Panc1 (cell line): Measurements from ENCODE around the gene CORO1C. TPM values are rescaled to one million over a fixed set of nuclear protein-coding genes. Genes with fewer than 3 reads are reported as not detected.
"Not testable (repeated sequence)": the region's sequence is repeated elsewhere in the genome, so short reads cannot be mapped to it uniquely, and the experiment has no call there.

Source experiments
- ATAC-seq: fragments of 200-7000 bp; cut with Tn5 transposase; 2 replicates; pipeline ENCODE4 v1.9.1; 2020; ENCODE audit warnings: mild to moderate bottlenecking, moderate library complexity
- BruUV-seq: library from RNA; stranded (reverse); fragments of 400-500 nt; replicated peaks from 2 replicates; lab custom pipeline; 2021; lab: Mats Ljungman, UMichigan
- CTCF ChIA-PET: fragments of 300-600 bp; sonication (Branson Sonifier 250); formaldehyde crosslinking; loops from one replicate; lab custom pipeline; 2022; ENCODE audit warnings: antibody characterized with exemption; lab: Charles Lee
- POLR2A ChIA-PET: fragments of 300-600 bp; sonication (Branson Sonifier 250); formaldehyde crosslinking; loops from one replicate; lab custom pipeline; 2022; ENCODE audit warnings: antibody characterized with exemption; lab: Charles Lee
- DNase-seq: peaks from one replicate; pipeline ENCODE4 v3.0.0-alpha.2; 2010; ENCODE audit warnings: low read depth, low spot score
- H3K27ac ChIP-seq: 2 replicates; pipeline ENCODE4 v1.5.1; 2011; ENCODE audit warnings: mild to moderate bottlenecking, low read length, inconsistent platforms
- H3K27me3 ChIP-seq: fragments of 200-500 bp; sonication (Bioruptor generic); 2 replicates; pipeline ENCODE4 v1.6.0; 2014; ENCODE audit warnings: low read length, inconsistent platforms; ENCODE audit not compliant: control insufficient read depth, insufficient read depth
- H3K36me3 ChIP-seq: fragments of 200-500 bp; sonication (Bioruptor generic); 2 replicates; pipeline ENCODE4 v1.5.1; 2014; ENCODE audit warnings: inconsistent platforms, mild to moderate bottlenecking, low read length, moderate library complexity; ENCODE audit not compliant: control insufficient read depth, insufficient read depth
- H3K4me1 ChIP-seq: 2 replicates; pipeline ENCODE4 v1.5.1; 2011; ENCODE audit warnings: inconsistent platforms, mild to moderate bottlenecking, low read length, moderate library complexity; ENCODE audit not compliant: control insufficient read depth, insufficient read depth
- H3K4me3 ChIP-seq, 2 experiments: 2 replicates each; pipeline ENCODE4 v1.5.1; 2011 to 2012; ENCODE audit warnings: low read depth in 2 of 2, low read length in 2 of 2, mild to moderate bottlenecking in 2 of 2, inconsistent platforms in 1 of 2, moderate library complexity in 1 of 2
- H3K9me3 ChIP-seq: fragments of 200-500 bp; sonication (Bioruptor generic); 2 replicates; pipeline ENCODE4 v1.5.1; 2014; ENCODE audit warnings: low read depth, mild to moderate bottlenecking, inconsistent platforms, low read length, moderate library complexity; ENCODE audit not compliant: control insufficient read depth, insufficient read depth
- CTCF ChIP-seq: fragments of 450-650 bp; IDR thresholded peaks from 2 replicates; pipeline ENCODE4 v1.5.1; 2017; ENCODE audit warnings: mild to moderate bottlenecking
- POLR2AphosphoS5 ChIP-seq: IDR thresholded peaks from 2 replicates; pipeline ENCODE4 v1.6.1; 2012; ENCODE audit warnings: mild to moderate bottlenecking, low read depth, low read length, moderate library complexity
- REST ChIP-seq, 2 experiments: IDR thresholded peaks; 2 replicates each; pipeline ENCODE4 v1.6.1; 2011 to 2012; ENCODE audit warnings: low read depth in 2 of 2, control low read depth in 1 of 2, low read length in 1 of 2, mild to moderate bottlenecking in 1 of 2, moderate library complexity in 1 of 2; ENCODE audit not compliant: insufficient read depth in 1 of 2
- SIN3A ChIP-seq: IDR thresholded peaks from 2 replicates; pipeline ENCODE4 v1.6.1; 2012; ENCODE audit warnings: low read depth, mild to moderate bottlenecking, low read length, moderate library complexity, borderline replicate concordance; ENCODE audit not compliant: insufficient read depth
- TCF7L2 ChIP-seq: IDR thresholded peaks from 2 replicates; pipeline ENCODE4 v1.6.1; 2011; ENCODE audit warnings: mild to moderate bottlenecking, low read depth, low read length, inconsistent platforms
- in situ Hi-C: cut with HindIII; loops from 2 replicates; pipeline ENCODE4 v1.10.0; 2016; ENCODE audit warnings: low sequenced_read_pairs, low pct_unique_long_range_greater_than_20kb
- intact Hi-C: fragments of 100-400 bp; cut with micrococcal nuclease; formaldehyde crosslinking; loops from one replicate; pipeline ENCODE4 v1.10.0; 2022; ENCODE audit not compliant: unreplicated experiment
- total RNA-seq: library from RNA; stranded (reverse); gene quantifications from one replicate; pipeline ENCODE4 v1.2.1, GENCODE V29; 2021; ENCODE audit not compliant: unreplicated experiment

The CORO1C gene
- total RNA-seq, 1 experiment from 2014 or later = 165 TPM

- DNase-seq (no peak), ATAC-seq (no peak)
- ChIA-PET CTCF (no interaction called here), POLR2A (no interaction called here)
- intact Hi-C loops (no loop called here), in situ Hi-C loops (no loop called here)
- H3K36me3 ChIP-seq = no peaks in the 10 kb centered on the region
- peaks cover 25% of the 10 kb centered on the region for H3K4me1 ChIP-seq
- no peak within 1 kb of the TSS for H3K27ac ChIP-seq
- no peak for TF ChIP-seq SIN3A
- TF ChIP-seq REST (IDR thresholded peaks at IDR 0.05; ENCODE audit: insufficient read depth in 1 of 2, low read depth in 2 of 2, low read length in 1 of 2) = no peak
- TF ChIP-seq CTCF = no peak
- no peak for TF ChIP-seq TCF7L2
- no peak for TF ChIP-seq POLR2AphosphoS5
- H3K9me3 ChIP-seq = no peaks in the 10 kb centered on the region
- H3K4me3 ChIP-seq = no peak within 1 kb of the TSS
- no peaks in the 10 kb centered on the region for H3K27me3 ChIP-seq
- BruUV-seq = no TSS peak
These were observed 97.6 kb downstream of the CORO1C start, which contains the start of gene SELPLG for GRCh38 chr12:108633534-108634248. Gene SELPLG (minus strand): TSS chr12:108633894. CDS start chr12:108624307, 9,587 bp downstream.

- no peak for DNase-seq
- peaks cover 30% of the 10 kb centered on the region for H3K4me1 ChIP-seq
- no peak for ATAC-seq
- BruUV-seq = no TSS peak
- intact Hi-C loops (no loop called here), in situ Hi-C loops (no loop called here)
- CTCF ChIA-PET = no interaction called here
- POLR2A ChIA-PET = interaction anchor here (0.6 kb wide), 1 partner anchor 468 kb away, joined by 3 read pairs; no protein-coding TSS in a partner anchor
- no peak overlapping the region for H3K27ac ChIP-seq
- H3K36me3 ChIP-seq = no peaks in the 10 kb centered on the region
- H3K9me3 ChIP-seq = no peaks in the 10 kb centered on the region
- no peak overlapping the region for H3K4me3 ChIP-seq
- no peak for TF ChIP-seq SIN3A
- TF ChIP-seq REST (IDR thresholded peaks at IDR 0.05; ENCODE audit: insufficient read depth in 1 of 2, low read depth in 2 of 2, low read length in 1 of 2) = no peak
- no peak for TF ChIP-seq POLR2AphosphoS5
- TF ChIP-seq TCF7L2 = no peak
- TF ChIP-seq CTCF = no peak
- H3K27me3 ChIP-seq = no peaks in the 10 kb centered on the region
These were observed 98.2 kb downstream of the CORO1C start for GRCh38 chr12:108633081-108633533.

DNA sequence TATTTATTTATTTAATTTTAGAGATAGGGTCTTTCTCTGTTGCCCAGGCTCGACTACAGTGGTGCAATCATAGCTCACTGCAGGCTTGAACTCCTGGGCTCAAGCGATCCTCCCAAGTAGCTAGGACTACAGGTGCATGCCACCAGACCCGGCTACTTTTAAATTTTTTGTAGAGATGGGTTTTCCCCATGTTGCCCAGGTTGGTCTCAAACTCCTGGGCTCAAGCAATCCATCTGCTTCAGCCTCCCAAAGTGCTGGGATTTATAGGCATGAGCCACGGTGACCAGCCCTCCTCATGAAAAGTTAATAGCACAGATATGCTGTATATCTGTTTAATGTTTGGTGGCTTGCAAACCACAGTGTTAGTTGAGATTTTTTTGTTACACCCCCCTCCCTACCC, 100.1 kb downstream of the CORO1C start:
- POLR2A ChIA-PET = interaction anchor here (0.5 kb wide), 1 partner anchor 9 kb away, joined by 8 read pairs; no protein-coding TSS in a partner anchor
- H3K4me3 ChIP-seq, CTCF ChIA-PET, BruUV-seq, in situ Hi-C loops, H3K9me3 ChIP-seq, H3K36me3 ChIP-seq, H3K27me3 ChIP-seq, DNase-seq, intact Hi-C loops, H3K27ac ChIP-seq, ATAC-seq: not testable (repeated sequence)
- peaks cover 30% of the 10 kb centered on the region for H3K4me1 ChIP-seq
